Measurements from ENCODE around the gene CACNA1I. TPM values are rescaled to one million over a fixed set of nuclear protein-coding genes. Genes with fewer than 3 reads are reported as not detected.

CACNA1I gene
- total and polyA plus RNA-seq, 2 donors (not counting 1 experiment from before 2014, with no cell fraction given): 0.07 to 0.25 TPM

GRCh38 chr22:39727541-39727940, 157.0 kb downstream of the CACNA1I start:
- CTCF ChIA-PET: no interaction called here
- no peak overlapping the region for H3K27ac Mint-ChIP-seq
- POLR2A ChIA-PET: interaction anchor here (0.6 kb wide), 1 partner anchor 756 kb away, joined by 7 read pairs; no protein-coding TSS in a partner anchor

More at GRCh38 chr22:39727541-39727940, 157.0 kb downstream of the CACNA1I start:
- intact Hi-C loops (cut with micrococcal nuclease): no loop called here
- 66% methylated on average over 14 of the region's 15 CpGs for WGBS (ENCODE audit: insufficient coverage)
- ATAC-seq (ENCODE audit: low read depth) (no peak), DNase-seq (no peak)
- TF ChIP-seq CTCF (IDR thresholded peaks at IDR 0.05): no peak
- TF ChIP-seq EZH2 (IDR thresholded peaks at IDR 0.05; ENCODE audit: borderline replicate concordance, insufficient read depth, low read depth, low read length, poor library complexity, severe bottlenecking): no peak
- Histone ChIP-seq H3K9ac (ENCODE audit: low read length) (no peak overlapping the region), H3K4me2 (replicated peaks; ENCODE audit: low read depth, low read length, poor library complexity, severe bottlenecking) (no peak overlapping the region), H3K36me3 (replicated peaks in 1 of 2; ENCODE audit: control extremely low read depth in 1 of 2, control insufficient read depth in 1 of 2, extremely low read depth in 1 of 2, insufficient read depth in 2 of 2, low read length in 1 of 2) (no peaks in the 10 kb centered on the region), H3K4me3 (ENCODE audit: control extremely low read depth in 1 of 5, extremely low read depth in 1 of 5, insufficient read depth in 1 of 5, low read depth in 2 of 5, low read length in 4 of 5) (no peak overlapping the region), H4K20me1 (ENCODE audit: control insufficient read depth, insufficient read depth, low read length, poor library complexity, severe bottlenecking) (no peaks in the 10 kb centered on the region), H3K9me3 (ENCODE audit: control extremely low read depth in 1 of 3, control insufficient read depth in 2 of 3, insufficient read depth in 1 of 3, low read length in 2 of 3) (peaks cover 0 to 2% (median 0%) of the 10 kb centered on the region in 3 donors), H3K79me2 (ENCODE audit: control insufficient read depth, insufficient read depth, low read length) (no peaks in the 10 kb centered on the region), H3K27ac (ENCODE audit: low read length in 2 of 2) (no peak overlapping the region), H3K27me3 (replicated peaks in 1 of 4; ENCODE audit: control extremely low read depth in 1 of 4, control insufficient read depth in 3 of 4, insufficient read depth in 4 of 4, low read length in 3 of 4) (peaks cover 0 to 11% (median 3%) of the 10 kb centered on the region in 4 experiments), H3K4me1 (ENCODE audit: control insufficient read depth in 2 of 2, insufficient read depth in 2 of 2, low read length in 2 of 2) (no peaks in the 10 kb centered on the region), H2AFZ (ENCODE audit: insufficient read depth, low read depth, low read length, poor library complexity, severe bottlenecking) (no peak overlapping the region)
- H3K4me3 Mint-ChIP-seq: no peak overlapping the region
- no peaks in the 10 kb centered on the region for H3K9me3 Mint-ChIP-seq (ENCODE audit: insufficient read depth)
- peaks cover 16% of the 10 kb centered on the region for H3K27me3 Mint-ChIP-seq
- no peaks in the 10 kb centered on the region for H3K4me1 Mint-ChIP-seq

All from B cell (primary cell).